K562 (cell line): ENCODE data around the gene PGAM4.

Source experiments
- CREB3 ChIP-seq: fragments of 450-650 bp; conservative IDR thresholded peaks from 2 replicates; pipeline ENCODE4 v1.6.1; 2016; ENCODE audit warnings: missing genetic modification characterization, low read depth, mild to moderate bottlenecking, missing compliant biosample characterization, moderate library complexity
- CTCF ChIP-seq, 3 experiments: IDR thresholded peaks in 2 of 3; conservative IDR thresholded peaks in 1 of 3; 2 replicates each; pipeline ENCODE4 v1.5.1; 2011 to 2012; ENCODE audit warnings: low read length in 3 of 3, mild to moderate bottlenecking in 3 of 3, control low read depth in 2 of 3, improper control_type of control experiment in 1 of 3, inconsistent platforms in 1 of 3, low read depth in 1 of 3, mixed read lengths in 1 of 3, moderate library complexity in 1 of 3; ENCODE audit not compliant: insufficient read depth in 2 of 3
- EP300 ChIP-seq: IDR thresholded peaks from 2 replicates; pipeline ENCODE4 v1.6.1; 2012; ENCODE audit warnings: low read length, improper control_type of control experiment
- EZH2 ChIP-seq: IDR thresholded peaks from 2 replicates; pipeline ENCODE4 v1.6.1; 2012; ENCODE audit warnings: low read depth, mild to moderate bottlenecking, inconsistent platforms, low read length, borderline replicate concordance
- NCOR1 ChIP-seq: fragments of 450-650 bp; IDR thresholded peaks from 2 replicates; pipeline ENCODE4 v1.6.1; 2016; ENCODE audit warnings: mild to moderate bottlenecking, moderate library complexity
- PHF20 ChIP-seq: fragments of 450-650 bp; IDR thresholded peaks from 2 replicates; pipeline ENCODE4 v1.6.1; 2018; ENCODE audit not compliant: partially characterized antibody
- PML ChIP-seq: IDR thresholded peaks from 2 replicates; pipeline ENCODE4 v1.6.1; 2012; ENCODE audit warnings: low read length, inconsistent platforms
- POLR2A ChIP-seq: fragments of 450-650 bp; conservative IDR thresholded peaks from 2 replicates; pipeline ENCODE4 v1.6.1; 2016
- RUNX1 ChIP-seq: sonication (generic); IDR thresholded peaks from 2 replicates; pipeline ENCODE4 v1.6.1; 2016; ENCODE audit warnings: antibody characterized with exemption, low read depth
- SRSF1 ChIP-seq: fragments of 200-400 bp; formaldehyde crosslinking; IDR thresholded peaks from 2 replicates; pipeline ENCODE4 v1.6.1; 2017; ENCODE audit warnings: mild to moderate bottlenecking, low read depth, low read length, moderate library complexity
- ZFX ChIP-seq: sonication (generic); formaldehyde crosslinking; IDR thresholded peaks from 2 replicates; pipeline ENCODE4 v1.8.0; 2022; ENCODE audit warnings: mild to moderate bottlenecking, missing genetic modification reagents, moderate library complexity
- ZKSCAN3 ChIP-seq: fragments of 250-450 bp; sonication (Bioruptor Pico); IDR thresholded peaks from 2 replicates; pipeline ENCODE4 v1.4.0; 2020

DNA sequence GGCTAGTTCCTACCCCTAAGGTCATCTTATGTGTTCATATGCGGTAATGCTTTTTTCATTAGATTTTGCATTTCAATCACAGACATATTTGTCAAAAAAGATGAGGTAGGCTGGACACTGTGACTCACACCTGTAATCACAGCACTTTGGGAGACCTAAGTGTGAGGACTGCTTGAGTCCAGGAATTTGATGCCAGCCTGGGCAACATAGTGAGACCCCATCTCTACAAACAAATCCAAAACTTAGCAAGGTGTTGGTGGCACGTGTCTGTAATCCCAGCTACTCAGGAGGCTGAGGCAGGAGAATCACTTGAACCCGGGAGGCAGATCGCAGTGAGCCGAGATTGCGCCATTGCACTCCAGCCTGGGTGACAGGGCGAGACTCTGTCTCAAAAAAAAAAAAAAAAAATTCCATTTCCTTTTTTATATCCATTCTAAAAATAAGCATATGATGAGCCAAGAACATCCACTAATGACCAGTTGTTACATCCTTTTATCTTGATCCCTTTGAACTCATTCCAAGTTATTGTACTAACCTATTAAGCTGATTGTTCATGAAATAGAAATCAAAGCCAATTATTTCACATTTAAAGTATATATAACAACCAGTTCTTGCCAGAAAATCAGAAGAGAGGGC is 23.4 kb downstream of the PGAM4 start:
- TF ChIP-seq ZFX (CRISPR knock-in tag) (no peak), PML (no peak), CREB3 (tag) (no peak), EZH2 (no peak), RUNX1 (no peak), ZKSCAN3 (CRISPR knock-in tag) (no peak), POLR2A (no peak), NCOR1 (no peak), SRSF1 (no peak), CTCF (IDR thresholded peaks at IDR 0.05 in 2 of 3, conservative IDR thresholded peaks at IDR 0.05 in 1 of 3; ENCODE audit: insufficient read depth in 2 of 3, low read depth in 1 of 3, low read length in 3 of 3) (no peak), EP300 (no peak), PHF20 (no peak)
